SH-SY5Y (cell line): ENCODE data around the gene ADAD1.

ENCODE experiments used
- GATA2 ChIP-seq: IDR thresholded peaks from 2 replicates; pipeline ENCODE4 v1.6.1; 2011; ENCODE audit warnings: mild to moderate bottlenecking, low read depth, low read length
- GATA3 ChIP-seq: IDR thresholded peaks from 2 replicates; pipeline ENCODE4 v1.6.1; 2011; ENCODE audit warnings: low read depth, mild to moderate bottlenecking, low read length, moderate library complexity

DNA sequence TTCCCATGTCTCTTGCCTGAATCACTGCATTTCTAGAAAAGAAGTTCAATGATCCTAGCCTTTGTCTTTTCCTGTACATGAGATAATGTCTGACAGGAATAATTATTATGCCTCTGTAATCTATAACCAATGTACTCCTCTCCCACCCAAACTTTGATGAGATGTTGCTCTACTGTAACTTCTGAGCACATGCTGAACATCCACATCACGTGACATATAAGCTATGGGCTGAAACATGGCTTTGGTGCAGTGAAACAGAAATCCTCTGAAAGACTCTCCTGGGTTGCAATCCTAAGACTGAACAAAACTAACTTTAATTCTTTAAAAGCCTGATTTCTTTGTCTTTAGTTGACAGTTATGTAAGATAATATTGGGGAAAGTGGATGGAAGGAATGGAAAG lies 1.5 kb upstream of the ADAD1 start:
- TF ChIP-seq GATA2 (no peak), GATA3 (no peak)
